H1 (cell line): ENCODE results near the gene SEMA3F. TPM values are rescaled to one million over a fixed set of nuclear protein-coding genes. Genes with fewer than 3 reads are reported as not detected.

ENCODE experiments used
- BACH1 ChIP-seq: IDR thresholded peaks from 2 replicates; pipeline ENCODE4 v1.6.1; 2012; ENCODE audit warnings: low read length, improper control_type of control experiment
- CEBPB ChIP-seq: IDR thresholded peaks from 2 replicates; pipeline ENCODE4 v1.6.1; 2012; ENCODE audit warnings: low read depth, low read length
- EGR1 ChIP-seq: IDR thresholded peaks from 2 replicates; pipeline ENCODE4 v1.6.1; 2011; ENCODE audit warnings: low read depth, low read length, borderline replicate concordance
- FOSL1 ChIP-seq: IDR thresholded peaks from 2 replicates; pipeline ENCODE4 v1.6.1; 2011; ENCODE audit warnings: mild to moderate bottlenecking, low read depth, low read length, moderate library complexity; ENCODE audit not compliant: insufficient read depth
- NANOG ChIP-seq: IDR thresholded peaks from 2 replicates; pipeline ENCODE4 v1.6.1; 2011; ENCODE audit warnings: low read length, low read depth, mild to moderate bottlenecking, inconsistent platforms; ENCODE audit not compliant: insufficient read depth, poor library complexity, severe bottlenecking
- PHF8 ChIP-seq: fragments of 200-600 bp; sonication (generic); conservative IDR thresholded peaks from 2 replicates; pipeline ENCODE4 v1.7.1; 2012; ENCODE audit warnings: low read depth, mild to moderate bottlenecking, inconsistent platforms, low read length, moderate library complexity
- RBBP5 ChIP-seq: IDR thresholded peaks from 2 replicates; pipeline ENCODE4 v1.7.1; 2012; ENCODE audit warnings: low read depth, mild to moderate bottlenecking, inconsistent platforms, low read length, moderate library complexity, borderline replicate concordance
- RNF2 ChIP-seq: fragments of 200-900, 300-1000 bp; sonication (generic); IDR thresholded peaks from 2 replicates; pipeline ENCODE4 v1.7.1; 2016; ENCODE audit warnings: borderline replicate concordance, low read depth, mild to moderate bottlenecking, antibody characterized with exemption, low read length; ENCODE audit not compliant: poor library complexity, severe bottlenecking; ENCODE audit errors: missing control alignments
- TCF12 ChIP-seq: IDR thresholded peaks from 2 replicates; pipeline ENCODE4 v1.6.1; 2011; ENCODE audit warnings: low read depth, mild to moderate bottlenecking, low read length
- polyA plus RNA-seq, 7 experiments: library from polyadenylated mRNA; depleted of rRNA in 3 of 7; stranded (reverse) in 5 of 7; unstranded in 2 of 7; fragments of >200 nt in 5 of 7; fragments of 200-250 nt in 2 of 7; gene quantifications; 1 replicate in 5 of 7; 2 replicates in 1 of 7; 4 replicates in 1 of 7; pipeline versions ENCODE4 v1.2.1 to v1.2.3, GENCODE V29; 2011 to 2013; ENCODE audit warnings: missing spikeins in 2 of 7, mixed read lengths in 2 of 7
- total RNA-seq: library from RNA; stranded (reverse); fragmentation: NEBNext Ultra II Directional; extraction: Animal tissue kit (Norgen Biotek cat#: 25700); gene quantifications from 2 replicates; pipeline ENCODE4 v1.2.1, GENCODE V29; 2021
- TF ChIP-seq, protein P1 (sequence below), 3 experiments: IDR thresholded peaks; 1 replicate in 2 of 3; 2 replicates in 1 of 3; pipeline versions ENCODE4 v1.5.1 to v1.6.1; 2011; ENCODE audit warnings: low read length in 3 of 3, mild to moderate bottlenecking in 3 of 3, inconsistent platforms in 2 of 3, low read depth in 1 of 3, moderate library complexity in 1 of 3; ENCODE audit not compliant: insufficient read depth in 1 of 3; ENCODE audit errors: control extremely low read depth in 1 of 3

The SEMA3F gene
- total and polyA plus RNA-seq, 2 of the 8 experiments (the other 6 are each of a cell fraction or from before 2014, with no cell fraction given): 20.3 to 37.0 TPM

DNA sequence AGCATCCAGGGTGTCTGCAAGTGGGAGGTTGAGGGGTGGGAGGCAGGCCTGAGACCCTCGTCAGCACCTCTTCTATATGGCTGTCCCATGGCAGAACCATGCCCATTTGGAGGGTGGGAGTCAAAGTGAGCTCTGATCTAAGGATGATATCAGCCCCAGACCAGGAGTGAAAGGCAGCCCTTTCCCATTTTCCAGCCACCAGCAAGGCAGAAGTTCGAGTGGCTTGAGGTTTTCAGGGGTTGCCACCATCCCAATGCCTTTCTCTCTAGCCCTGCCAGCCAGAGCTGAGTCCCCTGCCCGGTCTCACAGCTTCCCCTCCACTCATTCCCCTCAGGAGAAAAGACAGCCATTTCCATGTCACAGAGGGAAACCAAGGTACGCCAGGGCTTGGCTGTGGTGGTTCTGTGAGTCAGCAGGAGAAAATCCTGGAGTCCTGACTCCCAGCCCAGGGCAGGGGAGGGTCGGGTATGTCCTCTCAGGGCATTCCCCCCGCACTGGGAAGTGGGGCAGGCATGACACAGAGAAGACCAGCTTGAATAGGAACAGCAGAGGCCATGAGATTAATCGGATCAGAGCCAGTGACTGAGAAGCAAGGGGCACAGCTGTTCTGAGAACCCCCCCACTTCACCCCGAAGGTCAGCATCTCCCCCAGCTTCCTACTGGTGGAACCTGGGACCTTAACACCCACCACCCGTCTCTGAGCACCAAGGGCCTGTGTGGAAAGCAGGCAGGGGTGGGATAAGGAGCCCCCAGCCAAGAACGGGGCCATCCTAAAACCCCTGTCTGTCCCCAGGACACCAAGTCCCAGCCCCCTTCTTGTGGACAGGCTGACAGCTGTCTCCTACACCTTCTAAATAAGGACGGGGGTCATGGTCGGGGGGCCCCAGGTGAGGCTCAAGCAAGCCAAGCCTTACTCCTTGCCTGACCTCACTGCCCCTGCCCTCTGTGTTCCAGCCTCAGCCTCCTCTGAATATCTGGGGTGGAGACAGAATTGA lies 49.0 kb downstream of the SEMA3F start (continued):
- TF ChIP-seq PHF8 (no peak), RNF2 (no peak), NANOG (no peak), EGR1 (no peak), FOSL1 (no peak), RBBP5 (no peak), TCF12 (no peak), BACH1 (no peak), CEBPB (no peak)
- TF ChIP-seq, protein P1, sequence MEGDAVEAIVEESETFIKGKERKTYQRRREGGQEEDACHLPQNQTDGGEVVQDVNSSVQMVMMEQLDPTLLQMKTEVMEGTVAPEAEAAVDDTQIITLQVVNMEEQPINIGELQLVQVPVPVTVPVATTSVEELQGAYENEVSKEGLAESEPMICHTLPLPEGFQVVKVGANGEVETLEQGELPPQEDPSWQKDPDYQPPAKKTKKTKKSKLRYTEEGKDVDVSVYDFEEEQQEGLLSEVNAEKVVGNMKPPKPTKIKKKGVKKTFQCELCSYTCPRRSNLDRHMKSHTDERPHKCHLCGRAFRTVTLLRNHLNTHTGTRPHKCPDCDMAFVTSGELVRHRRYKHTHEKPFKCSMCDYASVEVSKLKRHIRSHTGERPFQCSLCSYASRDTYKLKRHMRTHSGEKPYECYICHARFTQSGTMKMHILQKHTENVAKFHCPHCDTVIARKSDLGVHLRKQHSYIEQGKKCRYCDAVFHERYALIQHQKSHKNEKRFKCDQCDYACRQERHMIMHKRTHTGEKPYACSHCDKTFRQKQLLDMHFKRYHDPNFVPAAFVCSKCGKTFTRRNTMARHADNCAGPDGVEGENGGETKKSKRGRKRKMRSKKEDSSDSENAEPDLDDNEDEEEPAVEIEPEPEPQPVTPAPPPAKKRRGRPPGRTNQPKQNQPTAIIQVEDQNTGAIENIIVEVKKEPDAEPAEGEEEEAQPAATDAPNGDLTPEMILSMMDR (IDR thresholded peaks at IDR 0.05; ENCODE audit: control extremely low read depth in 1 of 3, insufficient read depth in 1 of 3, low read depth in 1 of 3, low read length in 3 of 3): no peak
